Measurements from ENCODE around the gene FAM234B. TPM values are rescaled to one million over a fixed set of nuclear protein-coding genes. Genes with fewer than 3 reads are reported as not detected.

FAM234B gene
- total and polyA plus RNA-seq, 2 experiments from 2014 or later, result 0.66 to 4.1 TPM

DNA sequence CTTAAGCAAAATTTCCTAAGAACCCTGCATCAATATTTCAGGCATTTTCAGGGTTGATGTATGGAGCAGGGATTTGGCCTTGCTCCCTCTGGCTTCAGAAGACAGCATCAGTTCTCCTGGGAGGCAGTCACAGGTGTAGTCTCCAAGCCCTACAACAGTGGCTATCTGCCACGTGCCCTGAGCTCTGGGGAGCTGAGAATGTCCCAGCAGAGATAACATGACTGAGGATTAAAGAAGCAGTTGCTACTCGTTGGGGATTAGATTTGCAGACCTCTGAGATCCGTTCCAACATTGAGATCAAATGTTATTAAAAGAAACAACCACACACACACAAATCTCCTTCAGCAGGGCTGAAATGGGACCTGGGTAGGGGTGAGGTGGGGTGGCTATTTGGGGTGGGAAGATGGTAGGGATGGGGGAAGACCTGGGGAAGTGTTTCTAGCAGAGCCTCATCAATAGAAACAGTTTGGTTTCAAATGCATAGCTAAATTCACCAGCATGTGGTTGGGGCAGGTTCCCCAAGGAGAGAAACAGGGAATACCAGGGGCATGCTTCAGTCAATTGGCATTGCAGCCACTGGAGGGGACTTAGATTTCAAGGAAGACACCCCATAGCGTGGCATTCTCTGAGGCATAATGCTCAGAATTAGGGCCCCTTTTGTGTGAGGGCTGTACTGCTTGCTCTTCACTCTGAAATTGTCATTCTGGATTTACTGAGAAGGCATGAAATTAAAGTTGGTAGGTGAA is 15.2 kb upstream of the FAM234B start:
- H3K27ac ChIP-seq, result no peak overlapping the region
- no peaks in the 10 kb centered on the region for H3K79me2 ChIP-seq
- peaks cover 2% of the 10 kb centered on the region for H3K27me3 ChIP-seq
- no peak overlapping the region for H3K4me2 ChIP-seq
- TF ChIP-seq, protein P1, sequence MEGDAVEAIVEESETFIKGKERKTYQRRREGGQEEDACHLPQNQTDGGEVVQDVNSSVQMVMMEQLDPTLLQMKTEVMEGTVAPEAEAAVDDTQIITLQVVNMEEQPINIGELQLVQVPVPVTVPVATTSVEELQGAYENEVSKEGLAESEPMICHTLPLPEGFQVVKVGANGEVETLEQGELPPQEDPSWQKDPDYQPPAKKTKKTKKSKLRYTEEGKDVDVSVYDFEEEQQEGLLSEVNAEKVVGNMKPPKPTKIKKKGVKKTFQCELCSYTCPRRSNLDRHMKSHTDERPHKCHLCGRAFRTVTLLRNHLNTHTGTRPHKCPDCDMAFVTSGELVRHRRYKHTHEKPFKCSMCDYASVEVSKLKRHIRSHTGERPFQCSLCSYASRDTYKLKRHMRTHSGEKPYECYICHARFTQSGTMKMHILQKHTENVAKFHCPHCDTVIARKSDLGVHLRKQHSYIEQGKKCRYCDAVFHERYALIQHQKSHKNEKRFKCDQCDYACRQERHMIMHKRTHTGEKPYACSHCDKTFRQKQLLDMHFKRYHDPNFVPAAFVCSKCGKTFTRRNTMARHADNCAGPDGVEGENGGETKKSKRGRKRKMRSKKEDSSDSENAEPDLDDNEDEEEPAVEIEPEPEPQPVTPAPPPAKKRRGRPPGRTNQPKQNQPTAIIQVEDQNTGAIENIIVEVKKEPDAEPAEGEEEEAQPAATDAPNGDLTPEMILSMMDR (IDR thresholded peaks at IDR 0.05; ENCODE audit: poor library complexity), result no peak
- no peak for TF ChIP-seq EZH2phosphoT487 (IDR thresholded peaks at IDR 0.05; ENCODE audit: low read depth, severe bottlenecking, unreplicated experiment)
- no peak for TF ChIP-seq EZH2 (IDR thresholded peaks at IDR 0.05; ENCODE audit: borderline replicate concordance)
- no peaks in the 10 kb centered on the region for H3K9me2 ChIP-seq (replicated peaks; ENCODE audit: insufficient read depth)
- WGBS (ENCODE audit: low lambda C conversion rate, missing lambda C conversion rate), result 59% methylated on average over 4 of the region's 4 CpGs
- no peak overlapping the region for H2AFZ ChIP-seq
- no peaks in the 10 kb centered on the region for H3K36me3 ChIP-seq (replicated peaks; ENCODE audit: insufficient read depth, low read depth)
- H3K4me3 ChIP-seq, result no peak overlapping the region
- H3K9me3 ChIP-seq (ENCODE audit: low read depth), result no peaks in the 10 kb centered on the region
- H3K4me1 ChIP-seq (ENCODE audit: insufficient read depth), result no peaks in the 10 kb centered on the region
- no peaks in the 10 kb centered on the region for H4K20me1 ChIP-seq (ENCODE audit: insufficient read depth, poor library complexity, severe bottlenecking)
- no peak for DNase-seq (ENCODE audit: low spot score)

DNA sequence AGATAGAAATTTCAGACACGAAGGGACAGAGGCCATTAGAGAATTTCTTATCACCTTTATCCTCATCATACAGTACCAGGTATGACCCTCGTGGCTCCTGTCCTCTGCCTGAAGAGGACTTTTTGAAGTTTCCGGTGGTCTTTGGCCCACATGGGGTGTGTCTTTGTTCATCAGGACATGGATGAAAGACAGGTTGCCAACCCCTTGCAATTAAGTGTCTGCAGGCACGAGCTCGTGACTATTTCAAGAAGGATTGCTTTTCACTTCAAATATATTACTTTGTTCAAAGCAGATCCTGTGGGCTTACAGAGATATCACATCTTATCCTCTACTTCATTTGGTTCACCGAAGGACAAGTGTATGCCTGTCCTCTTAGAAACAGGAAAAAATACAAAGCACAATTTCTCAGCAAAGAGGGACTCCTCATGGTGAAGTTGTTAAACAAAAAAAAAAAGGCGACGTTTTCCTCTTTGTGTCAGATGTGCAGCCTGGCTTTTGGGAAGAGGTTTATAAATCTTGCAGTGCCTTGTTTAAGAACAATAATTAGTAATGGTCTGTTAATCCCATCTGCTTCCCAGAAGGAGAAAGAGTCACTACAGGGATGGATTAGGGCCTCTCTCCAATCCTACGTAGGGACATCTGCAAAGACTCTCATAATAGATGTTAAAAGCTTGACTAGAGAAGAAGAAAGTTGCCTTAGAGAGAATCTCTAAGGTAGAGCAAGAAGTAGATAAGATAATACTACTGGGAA is 13.5 kb upstream of the FAM234B start:
- Histone ChIP-seq H3K27ac (no peak overlapping the region), H3K4me3 (no peak overlapping the region), H3K9me2 (replicated peaks; ENCODE audit: insufficient read depth) (no peaks in the 10 kb centered on the region), H3K79me2 (no peaks in the 10 kb centered on the region), H4K20me1 (ENCODE audit: insufficient read depth, poor library complexity, severe bottlenecking) (no peaks in the 10 kb centered on the region), H3K9me3 (ENCODE audit: low read depth) (no peaks in the 10 kb centered on the region), H3K4me1 (ENCODE audit: insufficient read depth) (no peaks in the 10 kb centered on the region), H3K27me3 (peaks cover under 1% of the 10 kb centered on the region), H2AFZ (no peak overlapping the region), H3K4me2 (no peak overlapping the region), H3K36me3 (replicated peaks; ENCODE audit: insufficient read depth, low read depth) (no peaks in the 10 kb centered on the region)
- 69% methylated on average over 9 of the region's 9 CpGs for WGBS (ENCODE audit: low lambda C conversion rate, missing lambda C conversion rate)
- TF ChIP-seq EZH2 (IDR thresholded peaks at IDR 0.05; ENCODE audit: borderline replicate concordance) (no peak), EZH2phosphoT487 (IDR thresholded peaks at IDR 0.05; ENCODE audit: low read depth, severe bottlenecking, unreplicated experiment) (no peak)
- TF ChIP-seq, protein P1 (IDR thresholded peaks at IDR 0.05; ENCODE audit: poor library complexity), result no peak
- no peak for DNase-seq (ENCODE audit: low spot score)

DNA sequence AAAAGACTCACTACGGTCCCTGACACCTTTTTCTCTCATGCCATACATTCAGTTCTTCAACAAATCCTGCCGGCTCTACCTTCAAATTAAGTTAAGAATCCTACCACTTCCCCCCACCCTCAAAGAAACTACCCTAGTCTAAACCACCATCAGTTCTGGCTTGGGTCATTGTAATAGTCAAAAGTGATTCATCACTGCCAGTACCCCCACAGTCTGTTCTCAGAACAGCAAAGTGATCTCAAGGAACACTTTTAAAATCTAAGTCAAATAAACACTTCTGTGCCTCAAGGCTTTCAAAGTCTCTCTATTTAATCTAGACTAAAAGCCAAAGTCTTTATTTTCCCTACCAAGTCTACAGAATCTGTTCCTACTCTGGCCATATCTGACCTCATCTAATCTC is 12.0 kb upstream of the FAM234B start:
- 93% methylated on average over 2 of the region's 2 CpGs for WGBS (ENCODE audit: low lambda C conversion rate, missing lambda C conversion rate)

More for the DNA sequence above, 12.0 kb upstream of the FAM234B start:
- TF ChIP-seq, protein P1 (IDR thresholded peaks at IDR 0.05; ENCODE audit: poor library complexity), result no peak
- TF ChIP-seq EZH2 (IDR thresholded peaks at IDR 0.05; ENCODE audit: borderline replicate concordance) (no peak), EZH2phosphoT487 (IDR thresholded peaks at IDR 0.05; ENCODE audit: low read depth, severe bottlenecking, unreplicated experiment) (no peak)
- no peaks in the 10 kb centered on the region for H3K9me3 ChIP-seq (ENCODE audit: low read depth)
- H3K27ac ChIP-seq, result no peak overlapping the region
- H3K36me3 ChIP-seq (replicated peaks; ENCODE audit: insufficient read depth, low read depth), result no peaks in the 10 kb centered on the region
- H3K79me2 ChIP-seq, result no peaks in the 10 kb centered on the region
- H3K27me3 ChIP-seq, result no peaks in the 10 kb centered on the region
- H4K20me1 ChIP-seq (ENCODE audit: insufficient read depth, poor library complexity, severe bottlenecking), result no peaks in the 10 kb centered on the region
- no peaks in the 10 kb centered on the region for H3K4me1 ChIP-seq (ENCODE audit: insufficient read depth)
- no peak overlapping the region for H3K4me2 ChIP-seq
- DNase-seq (ENCODE audit: low spot score), result no peak
- no peak overlapping the region for H3K4me3 ChIP-seq
- no peaks in the 10 kb centered on the region for H3K9me2 ChIP-seq (replicated peaks; ENCODE audit: insufficient read depth)
- no peak overlapping the region for H2AFZ ChIP-seq
